ENCODE measurements around the gene TRIM31. TPM values are rescaled to one million over a fixed set of nuclear protein-coding genes. Genes with fewer than 3 reads are reported as not detected.

TRIM31 gene
- total RNA-seq, result not detected

DNA sequence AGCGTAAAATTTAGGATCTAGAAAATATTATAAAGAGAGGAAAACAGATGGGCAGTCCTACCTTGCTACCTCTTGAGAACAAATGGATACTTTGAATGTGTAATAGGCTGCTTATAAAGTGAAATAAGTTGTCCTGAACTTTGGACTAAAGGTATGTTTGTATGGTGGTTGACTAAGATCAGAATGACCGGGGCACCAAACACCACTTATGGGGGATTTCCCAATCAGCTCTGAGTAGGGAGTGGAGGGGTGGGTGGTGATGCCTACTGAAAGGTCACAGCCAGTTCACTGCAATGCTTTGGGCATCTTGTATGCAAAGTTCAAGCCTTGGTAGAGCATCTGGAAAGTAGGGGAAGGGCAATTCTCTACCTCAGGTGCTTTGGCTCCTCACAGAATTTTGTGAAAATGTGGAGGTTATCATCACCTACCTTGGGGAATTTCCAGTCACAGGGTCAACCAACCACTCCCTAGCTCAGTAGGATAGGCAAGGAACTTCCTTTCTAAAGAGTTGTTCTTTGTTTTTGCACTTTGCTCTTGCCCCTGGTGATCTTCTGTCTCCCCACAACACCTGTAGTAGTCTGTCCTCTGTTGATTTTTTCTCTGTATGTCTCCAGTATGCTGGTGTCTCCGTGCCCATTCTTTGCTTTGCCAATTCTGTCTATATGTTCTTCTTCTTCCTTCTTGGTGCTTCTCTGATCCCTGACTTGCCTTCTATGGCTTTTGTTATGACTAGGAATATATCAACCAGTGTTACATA lies at the start of gene TRIM31:
TRIM31 (minus strand) TSS at position 88 of the 757 bp plus-strand sequence. CDS start 285 bp downstream, outside the sequence.
- TF ChIP-seq POLR2A (IDR thresholded peaks at IDR 0.05), result no peak
- WGBS, 2 donors (ENCODE audit: low coverage in 1 of 2), result 64 to 66% methylated on average over 3 of the region's 3 CpGs
- H3K4me1 ChIP-seq, result no peaks in the 10 kb centered on the region
- peaks cover 83% of the 10 kb centered on the region for H3K27me3 ChIP-seq
- ATAC-seq, result no peak
- no peak within 1 kb of the TSS for H3K4me3 ChIP-seq
- H3K27ac ChIP-seq, result no peak within 1 kb of the TSS
- H3K9me3 ChIP-seq, result no peaks in the 10 kb centered on the region
- H3K36me3 ChIP-seq, result no peaks in the 10 kb centered on the region

DNA sequence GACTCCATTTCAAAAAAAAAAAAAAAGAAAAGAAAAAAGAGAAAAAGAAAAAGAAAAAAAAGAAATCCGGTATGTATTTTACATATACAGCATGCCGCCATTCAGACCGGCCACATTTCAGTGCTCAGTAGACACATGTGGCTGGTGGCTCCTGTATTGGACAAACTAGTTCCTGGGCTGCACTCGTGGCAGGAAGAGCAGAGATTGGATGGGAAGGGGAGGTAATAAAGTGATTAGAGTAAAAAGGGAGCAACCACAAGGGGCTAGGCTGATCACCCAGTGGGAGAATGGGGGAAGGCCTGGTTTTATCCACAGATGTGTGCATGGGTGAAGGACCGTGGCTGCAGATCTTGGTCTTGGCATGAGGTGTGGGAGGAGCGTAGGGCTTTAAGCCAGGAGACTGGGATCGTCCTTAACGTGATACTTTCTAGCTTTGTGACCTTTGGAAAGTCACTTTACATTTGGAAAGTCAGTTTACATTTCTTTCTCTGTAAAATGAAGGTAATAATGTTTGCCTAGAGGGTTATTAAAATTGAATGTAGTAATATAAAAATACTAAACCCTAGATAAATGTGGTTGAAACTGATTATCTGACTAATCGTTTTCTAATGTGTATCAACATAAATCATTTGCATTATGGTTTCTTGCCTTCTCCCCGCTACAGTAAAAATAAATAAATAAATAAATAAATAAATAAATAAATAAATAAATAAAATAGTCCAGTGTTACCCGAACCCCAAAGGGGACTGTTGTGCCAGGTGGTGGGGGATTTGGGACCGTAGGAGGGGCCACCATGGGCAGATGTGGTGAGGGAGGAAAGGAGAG lies 49.6 kb upstream of the TRIM31 start:
- ATAC-seq, result no peak
- Histone ChIP-seq H3K27ac (no peak overlapping the region), H3K4me1 (no peaks in the 10 kb centered on the region), H3K36me3 (no peaks in the 10 kb centered on the region), H3K9me3 (no peaks in the 10 kb centered on the region), H3K27me3 (peaks cover 40% of the 10 kb centered on the region), H3K4me3 (no peak overlapping the region)
- 70 to 83% methylated on average over 11 to 12 of the region's 12 CpGs for WGBS, 2 donors (ENCODE audit: low coverage in 1 of 2)
- TF ChIP-seq POLR2AphosphoS5 (IDR thresholded peaks at IDR 0.05) (no peak), CTCF (IDR thresholded peaks at IDR 0.05) (no peak), POLR2A (IDR thresholded peaks at IDR 0.05) (no peak), EP300 (IDR thresholded peaks at IDR 0.05) (no peak)

DNA sequence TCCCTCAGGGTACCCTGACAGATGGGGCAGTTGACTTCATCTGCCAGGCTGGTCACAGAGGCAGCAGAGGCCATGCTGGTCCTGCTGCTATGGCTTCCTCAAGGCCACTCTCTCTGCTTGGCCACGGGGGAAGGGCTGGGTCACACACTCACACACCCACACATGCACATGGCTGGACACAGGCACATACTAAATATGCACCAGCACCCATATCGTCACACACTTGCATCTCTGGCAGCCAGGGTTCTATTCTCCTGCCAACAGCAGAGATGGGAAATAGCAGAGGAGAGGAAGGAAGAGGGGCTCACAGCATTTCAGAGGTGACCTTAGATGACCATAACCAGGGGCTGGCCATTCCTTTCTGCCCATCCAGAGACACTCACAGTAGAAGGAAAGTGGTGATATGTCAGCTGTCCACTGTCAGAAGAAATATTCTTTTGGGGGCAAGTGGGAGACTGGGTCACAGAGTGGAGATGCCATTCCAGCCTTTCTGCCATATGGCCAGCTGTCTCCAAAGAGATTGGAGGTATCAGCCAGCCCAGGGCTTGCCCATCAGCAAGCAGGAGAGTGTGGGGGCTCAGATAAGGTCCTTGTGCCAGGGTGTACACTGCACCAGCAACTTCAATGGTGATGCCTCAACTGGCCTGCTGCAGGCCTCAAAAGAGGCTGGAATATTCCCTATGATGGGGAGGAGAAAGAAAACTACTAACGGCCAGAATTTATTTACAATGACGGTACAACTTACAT lies 48.1 kb upstream of the TRIM31 start, which contains the start of gene TRIM10:
TRIM10 (minus strand) TSS at position 427 of the 747 bp plus-strand sequence; CDS start at position 74, 353 bp downstream.
- Histone ChIP-seq H3K4me1 (no peaks in the 10 kb centered on the region), H3K36me3 (no peaks in the 10 kb centered on the region), H3K9me3 (no peaks in the 10 kb centered on the region), H3K27me3 (peaks cover 42% of the 10 kb centered on the region), H3K27ac (no peak within 1 kb of the TSS), H3K4me3 (no peak within 1 kb of the TSS)
- ATAC-seq, result no peak
- TF ChIP-seq POLR2AphosphoS5 (IDR thresholded peaks at IDR 0.05), result no peak
- no peak for TF ChIP-seq EP300 (IDR thresholded peaks at IDR 0.05)
- TF ChIP-seq POLR2A (IDR thresholded peaks at IDR 0.05), result no peak
- TF ChIP-seq CTCF (IDR thresholded peaks at IDR 0.05), result no peak
- 72 to 86% methylated on average over 3 of the region's 4 CpGs for WGBS, 2 donors (ENCODE audit: low coverage in 1 of 2)

- H3K36me3 ChIP-seq, result no peaks in the 10 kb centered on the region
- H3K9me3 ChIP-seq, result no peaks in the 10 kb centered on the region
- 75 to 86% methylated on average over 1 to 2 of the region's 17 CpGs for WGBS, 2 donors (ENCODE audit: low coverage in 1 of 2)
- no peak for ATAC-seq
- TF ChIP-seq POLR2AphosphoS5 (IDR thresholded peaks at IDR 0.05) (no peak), EP300 (IDR thresholded peaks at IDR 0.05) (no peak), POLR2A (IDR thresholded peaks at IDR 0.05) (no peak), CTCF (IDR thresholded peaks at IDR 0.05) (no peak)
- no peak overlapping the region for H3K27ac ChIP-seq
- peaks cover 49% of the 10 kb centered on the region for H3K27me3 ChIP-seq
- no peaks in the 10 kb centered on the region for H3K4me1 ChIP-seq
- H3K4me3 ChIP-seq, result no peak overlapping the region
Observed at GRCh38 chr6:30160008-30160784, 47.3 kb upstream of the TRIM31 start.

Data from gastroesophageal sphincter (tissue), 4 donors.